GM21786 (cell line): ENCODE measurements around the gene SMARCD3.

Experiments used
- ATAC-seq: cut with Tn5 transposase; IDR thresholded peaks from one replicate; pipeline ENCODE4 v1.9.1; 2021; ENCODE audit not compliant: unreplicated experiment

Gene SMARCD3

DNA sequence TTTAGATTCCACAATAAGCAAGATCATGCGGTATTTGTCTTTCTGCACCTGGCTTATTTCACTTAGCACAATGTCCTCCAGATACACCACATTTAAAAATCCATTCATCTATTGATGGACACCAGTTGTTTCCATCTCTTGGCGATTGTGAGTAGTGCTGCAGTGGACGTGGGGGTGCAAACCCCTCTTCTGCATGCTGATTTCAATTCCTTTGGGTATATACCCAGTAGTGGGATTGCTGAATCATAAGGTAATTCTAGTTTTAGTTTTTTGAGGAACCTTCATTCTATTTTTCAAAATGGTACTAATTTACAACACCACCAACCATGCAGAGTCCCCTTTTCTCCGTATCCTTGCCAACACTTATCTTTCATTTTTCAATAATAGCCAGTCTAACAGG lies 59.5 kb downstream of the SMARCD3 start:
- ATAC-seq = no peak
